Measurements from ENCODE around the gene IQGAP3.

IQGAP3 gene

DNA sequence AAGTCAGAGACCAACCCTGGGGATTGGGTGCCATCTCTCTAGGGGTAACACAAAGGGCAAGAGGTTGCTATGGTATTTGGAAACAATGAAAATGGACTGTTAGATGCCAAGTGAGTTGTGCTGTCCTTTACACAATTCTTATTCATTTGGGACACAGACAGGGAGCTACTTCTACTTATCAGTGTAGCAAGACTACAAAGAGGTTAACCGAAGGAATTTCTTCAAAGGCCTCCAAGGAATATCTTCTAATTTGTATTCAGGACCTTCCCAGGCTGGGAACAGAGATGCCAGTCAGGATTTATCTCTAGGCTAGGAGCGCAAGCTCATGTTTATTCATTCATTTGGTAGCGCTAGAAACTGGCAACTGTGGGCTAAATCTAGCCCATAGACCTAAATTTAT is 21.8 kb upstream of the IQGAP3 start:
- H3K4me3 ChIP-seq (ENCODE audit: low read length) = no peak overlapping the region
- H3K27me3 ChIP-seq (ENCODE audit: low read depth, low read length) = no peaks in the 10 kb centered on the region
- H3K4me2 ChIP-seq (ENCODE audit: low read length) = no peak overlapping the region
- H2AFZ ChIP-seq (ENCODE audit: low read depth, low read length) = no peak overlapping the region
- H3K9me3 ChIP-seq (ENCODE audit: insufficient read depth, low read length) = no peaks in the 10 kb centered on the region
- no peak for TF ChIP-seq EZH2phosphoT487 (IDR thresholded peaks at IDR 0.05; ENCODE audit: low read depth)
- TF ChIP-seq, protein P1, sequence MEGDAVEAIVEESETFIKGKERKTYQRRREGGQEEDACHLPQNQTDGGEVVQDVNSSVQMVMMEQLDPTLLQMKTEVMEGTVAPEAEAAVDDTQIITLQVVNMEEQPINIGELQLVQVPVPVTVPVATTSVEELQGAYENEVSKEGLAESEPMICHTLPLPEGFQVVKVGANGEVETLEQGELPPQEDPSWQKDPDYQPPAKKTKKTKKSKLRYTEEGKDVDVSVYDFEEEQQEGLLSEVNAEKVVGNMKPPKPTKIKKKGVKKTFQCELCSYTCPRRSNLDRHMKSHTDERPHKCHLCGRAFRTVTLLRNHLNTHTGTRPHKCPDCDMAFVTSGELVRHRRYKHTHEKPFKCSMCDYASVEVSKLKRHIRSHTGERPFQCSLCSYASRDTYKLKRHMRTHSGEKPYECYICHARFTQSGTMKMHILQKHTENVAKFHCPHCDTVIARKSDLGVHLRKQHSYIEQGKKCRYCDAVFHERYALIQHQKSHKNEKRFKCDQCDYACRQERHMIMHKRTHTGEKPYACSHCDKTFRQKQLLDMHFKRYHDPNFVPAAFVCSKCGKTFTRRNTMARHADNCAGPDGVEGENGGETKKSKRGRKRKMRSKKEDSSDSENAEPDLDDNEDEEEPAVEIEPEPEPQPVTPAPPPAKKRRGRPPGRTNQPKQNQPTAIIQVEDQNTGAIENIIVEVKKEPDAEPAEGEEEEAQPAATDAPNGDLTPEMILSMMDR (IDR thresholded peaks at IDR 0.05; ENCODE audit: low read depth, low read length) = no peak
- H4K20me1 ChIP-seq (ENCODE audit: insufficient read depth, low read length) = no peaks in the 10 kb centered on the region
- no peak overlapping the region for H3K9ac ChIP-seq (ENCODE audit: low read length)
- H3K36me3 ChIP-seq (replicated peaks; ENCODE audit: low read depth, low read length) = peaks cover 61% of the 10 kb centered on the region
- no peak overlapping the region for H3K27ac ChIP-seq (ENCODE audit: low read length)
- peaks cover 17% of the 10 kb centered on the region for H3K4me1 ChIP-seq (ENCODE audit: low read length)
- peaks cover 31% of the 10 kb centered on the region for H3K79me2 ChIP-seq (ENCODE audit: low read length)

DNA sequence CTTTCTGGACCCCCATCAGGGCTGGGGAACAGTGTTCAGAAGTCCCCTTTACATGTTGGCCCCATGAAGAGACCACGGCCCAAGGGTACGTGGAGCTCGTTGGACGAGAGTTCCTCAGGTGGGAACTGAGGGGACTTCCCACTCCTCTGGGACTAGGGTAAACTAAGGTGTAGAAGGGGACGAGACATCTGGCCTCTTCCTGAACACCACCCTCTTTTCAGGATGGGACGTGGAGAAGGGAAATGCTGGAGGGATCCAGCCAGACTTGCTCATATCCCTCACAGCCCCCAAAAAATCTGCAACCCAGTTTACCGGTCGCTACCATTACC is 21.3 kb upstream of the IQGAP3 start:
- no peaks in the 10 kb centered on the region for H3K27me3 ChIP-seq (ENCODE audit: low read depth, low read length)
- H2AFZ ChIP-seq (ENCODE audit: low read depth, low read length) = no peak overlapping the region
- H4K20me1 ChIP-seq (ENCODE audit: insufficient read depth, low read length) = no peaks in the 10 kb centered on the region
- H3K36me3 ChIP-seq (replicated peaks; ENCODE audit: low read depth, low read length) = peaks cover 58% of the 10 kb centered on the region
- TF ChIP-seq, protein P1 (IDR thresholded peaks at IDR 0.05; ENCODE audit: low read depth, low read length) = no peak
- no peak for TF ChIP-seq EZH2phosphoT487 (IDR thresholded peaks at IDR 0.05; ENCODE audit: low read depth)
- H3K79me2 ChIP-seq (ENCODE audit: low read length) = peaks cover 25% of the 10 kb centered on the region
- H3K4me3 ChIP-seq (ENCODE audit: low read length) = no peak overlapping the region
- H3K27ac ChIP-seq (ENCODE audit: low read length) = no peak overlapping the region
- no peak overlapping the region for H3K4me2 ChIP-seq (ENCODE audit: low read length)
- H3K9me3 ChIP-seq (ENCODE audit: insufficient read depth, low read length) = no peaks in the 10 kb centered on the region
- H3K4me1 ChIP-seq (ENCODE audit: low read length) = peaks cover 17% of the 10 kb centered on the region
- no peak overlapping the region for H3K9ac ChIP-seq (ENCODE audit: low read length)

DNA sequence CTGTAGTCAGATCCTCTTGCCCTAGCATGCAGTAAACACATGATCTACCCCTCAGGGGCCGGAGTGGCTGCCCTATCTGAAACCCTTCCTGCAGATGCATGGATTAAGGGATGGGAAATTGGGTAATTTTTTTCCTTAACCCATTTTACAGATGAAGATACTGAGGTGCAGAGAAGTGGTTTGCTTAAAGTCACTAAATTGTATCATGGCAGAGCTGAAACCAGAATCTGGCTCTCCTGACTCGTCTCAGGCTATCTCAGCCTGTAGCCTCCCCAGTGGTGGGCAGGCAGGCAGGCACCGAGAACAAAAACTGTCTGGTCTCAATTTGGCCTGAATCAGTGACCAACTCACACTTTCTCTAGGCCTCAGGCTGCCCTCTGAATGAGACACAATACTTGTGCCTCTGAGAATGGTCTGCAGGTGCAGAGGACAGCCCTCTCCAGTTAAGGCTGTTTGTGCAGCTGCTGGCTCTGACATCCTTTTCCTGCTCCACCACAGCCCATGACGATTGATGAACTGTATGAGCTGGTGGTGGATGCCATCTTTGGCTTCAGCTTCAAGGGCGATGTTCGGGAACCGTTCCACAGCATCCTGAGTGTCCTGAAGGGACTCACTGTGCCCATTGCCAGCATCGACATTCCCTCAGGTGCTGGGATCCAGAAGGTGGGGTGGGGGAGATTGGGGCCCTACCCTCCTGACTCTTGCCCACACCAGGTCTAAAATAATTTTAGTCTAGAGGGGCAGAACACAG is 20.7 kb upstream of the IQGAP3 start:
- Histone ChIP-seq H3K36me3 (replicated peaks; ENCODE audit: low read depth, low read length) (peaks cover 52% of the 10 kb centered on the region), H3K4me1 (ENCODE audit: low read length) (peaks cover 17% of the 10 kb centered on the region), H4K20me1 (ENCODE audit: insufficient read depth, low read length) (no peaks in the 10 kb centered on the region), H3K79me2 (ENCODE audit: low read length) (peaks cover 20% of the 10 kb centered on the region), H3K9me3 (ENCODE audit: insufficient read depth, low read length) (no peaks in the 10 kb centered on the region), H2AFZ (ENCODE audit: low read depth, low read length) (no peak overlapping the region), H3K27me3 (ENCODE audit: low read depth, low read length) (no peaks in the 10 kb centered on the region), H3K27ac (ENCODE audit: low read length) (0 out of 2 replicates have a peak overlapping the region, but pooled peaks have one; percentile 45), H3K4me3 (ENCODE audit: low read length) (peak overlapping the region; percentile 80; the same call in 1 of the 2 replicates), H3K4me2 (ENCODE audit: low read length) (peak overlapping the region; percentile 91), H3K9ac (ENCODE audit: low read length) (no peak overlapping the region)
- TF ChIP-seq, protein P1 (IDR thresholded peaks at IDR 0.05; ENCODE audit: low read depth, low read length) = no peak
- TF ChIP-seq EZH2phosphoT487 (IDR thresholded peaks at IDR 0.05; ENCODE audit: low read depth) = no peak

DNA sequence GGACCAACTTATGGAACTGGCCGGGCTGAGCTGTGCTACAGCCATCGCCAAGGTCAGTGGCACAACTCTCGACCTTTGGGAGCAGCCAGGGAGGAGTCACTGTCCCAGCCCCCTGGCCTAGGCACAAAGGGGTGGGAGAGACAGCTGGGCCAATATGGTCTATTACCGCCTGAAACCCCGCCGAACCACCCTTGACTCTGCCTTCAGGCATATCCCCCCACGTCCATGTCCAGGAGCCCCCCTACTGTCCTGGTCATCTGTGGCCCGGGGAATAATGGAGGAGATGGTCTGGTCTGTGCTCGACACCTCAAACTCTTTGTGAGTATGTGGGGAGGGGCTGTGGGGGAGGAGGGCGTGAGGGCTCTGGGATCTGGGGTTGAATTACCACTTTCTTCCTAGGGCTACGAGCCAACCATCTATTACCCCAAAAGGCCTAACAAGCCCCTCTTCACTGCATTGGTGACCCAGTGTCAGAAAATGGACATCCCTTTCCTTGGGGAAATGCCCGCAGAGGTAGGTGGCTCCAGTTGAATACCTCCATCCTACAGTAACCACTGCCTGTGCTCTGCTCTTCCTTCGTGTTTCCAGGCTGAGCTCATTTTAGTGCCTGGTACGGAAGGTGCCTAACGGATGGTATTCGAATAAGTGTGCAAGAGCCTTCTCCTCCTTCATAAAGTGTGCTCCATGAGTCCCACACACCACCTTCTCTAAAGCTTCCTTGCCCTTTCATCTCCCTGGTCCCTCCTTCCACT is 20.0 kb upstream of the IQGAP3 start:
- Histone ChIP-seq H4K20me1 (ENCODE audit: insufficient read depth, low read length) (no peaks in the 10 kb centered on the region), H3K36me3 (replicated peaks; ENCODE audit: low read depth, low read length) (peaks cover 45% of the 10 kb centered on the region), H2AFZ (ENCODE audit: low read depth, low read length) (no peak overlapping the region), H3K9me3 (ENCODE audit: insufficient read depth, low read length) (no peaks in the 10 kb centered on the region), H3K27me3 (ENCODE audit: low read depth, low read length) (no peaks in the 10 kb centered on the region), H3K4me3 (ENCODE audit: low read length) (peak overlapping the region; percentile 80), H3K4me2 (ENCODE audit: low read length) (peak overlapping the region; percentile 91), H3K9ac (ENCODE audit: low read length) (peak overlapping the region; percentile 80), H3K4me1 (ENCODE audit: low read length) (peaks cover 17% of the 10 kb centered on the region), H3K27ac (ENCODE audit: low read length) (peak overlapping the region; percentile 45), H3K79me2 (ENCODE audit: low read length) (peaks cover 18% of the 10 kb centered on the region)
- TF ChIP-seq, protein P1 (IDR thresholded peaks at IDR 0.05; ENCODE audit: low read depth, low read length) = no peak
- TF ChIP-seq EZH2phosphoT487 (IDR thresholded peaks at IDR 0.05; ENCODE audit: low read depth) = no peak
